Measurements from ENCODE around the gene GATA6.

Gene GATA6

GRCh38 chr18:22169889-22170420 lies 566 bp downstream of the GATA6 start:
- no peak for DNase-seq (ENCODE audit: low read depth)
- in situ Hi-C loops (cut with HindIII; ENCODE audit: low sequenced_read_pairs): loop anchor here (5.0 kb wide), 1 partner anchor 392 kb away; no protein-coding TSS in a partner anchor
- TF ChIP-seq CTCF (IDR thresholded peaks at IDR 0.05; ENCODE audit: low read depth, low read length, missing control alignments): no peak

GRCh38 chr18:22170421-22171257 lies 1.2 kb downstream of the GATA6 start:
- H3K4me3 ChIP-seq (ENCODE audit: low read depth, low read length): peak overlapping the region; percentile 80
- no peak for TF ChIP-seq CTCF (IDR thresholded peaks at IDR 0.05; ENCODE audit: low read depth, low read length, missing control alignments)
- DNase-seq (ENCODE audit: low read depth): no peak
- in situ Hi-C loops (cut with HindIII; ENCODE audit: low sequenced_read_pairs): loop anchor here (5.0 kb wide), 1 partner anchor 392 kb away; no protein-coding TSS in a partner anchor

More at GRCh38 chr18:22169889-22170420, 566 bp downstream of the GATA6 start:
- H3K4me3 ChIP-seq (ENCODE audit: low read depth, low read length): peak overlapping the region; percentile 80

- TF ChIP-seq CTCF (IDR thresholded peaks at IDR 0.05; ENCODE audit: low read depth, low read length, missing control alignments): no peak
- in situ Hi-C loops (cut with HindIII; ENCODE audit: low sequenced_read_pairs): loop anchor here (5.0 kb wide), 1 partner anchor 391 kb away; no protein-coding TSS in a partner anchor
- no peak for DNase-seq (ENCODE audit: low read depth)
- peak overlapping the region; percentile 80 for H3K4me3 ChIP-seq (ENCODE audit: low read depth, low read length)
Measured at GRCh38 chr18:22171258-22172119, 2.1 kb downstream of the GATA6 start.

- in situ Hi-C loops (cut with HindIII; ENCODE audit: low sequenced_read_pairs): loop anchor here (5.0 kb wide), 1 partner anchor 390 kb away; no protein-coding TSS in a partner anchor
- DNase-seq (ENCODE audit: low read depth): no peak
- peak overlapping the region; percentile 80 for H3K4me3 ChIP-seq (ENCODE audit: low read depth, low read length)
- no peak for TF ChIP-seq CTCF (IDR thresholded peaks at IDR 0.05; ENCODE audit: low read depth, low read length, missing control alignments)
Measured at GRCh38 chr18:22172120-22172582, 2.8 kb downstream of the GATA6 start.

GRCh38 chr18:22172594-22173049 lies 3.2 kb downstream of the GATA6 start:
- peak overlapping the region; percentile 80 for H3K4me3 ChIP-seq (ENCODE audit: low read depth, low read length)
- in situ Hi-C loops (cut with HindIII; ENCODE audit: low sequenced_read_pairs): loop anchor here (5.0 kb wide), 1 partner anchor 390 kb away; no protein-coding TSS in a partner anchor
- DNase-seq (ENCODE audit: low read depth): no peak
- no peak for TF ChIP-seq CTCF (IDR thresholded peaks at IDR 0.05; ENCODE audit: low read depth, low read length, missing control alignments)

All from astrocyte of the cerebellum (primary cell).